Prostate gland (tissue), 2 donors: ENCODE data around the gene TEX14.

Source experiments
- POLR2A ChIP-seq: fragments of 450-650 bp; IDR thresholded peaks from one replicate; pipeline ENCODE4 v1.6.1; 2016; ENCODE audit warnings: antibody characterized with exemption, mild to moderate bottlenecking
- POLR2AphosphoS5 ChIP-seq: sonication (generic); formaldehyde crosslinking; IDR thresholded peaks from one replicate; pipeline ENCODE4 v1.6.1; 2017; ENCODE audit warnings: antibody characterized with exemption
- TF ChIP-seq, protein P1 (sequence below), 4 experiments: fragments of 200-600 bp in 2 of 4; fragments of 450-650 bp in 2 of 4; sonication (generic) in 2 of 4; IDR thresholded peaks; 1 replicate in 3 of 4; 2 replicates in 1 of 4; pipeline ENCODE4 v1.5.1; 2016 to 2019; ENCODE audit warnings: antibody characterized with exemption in 4 of 4, mild to moderate bottlenecking in 2 of 4, moderate library complexity in 2 of 4

DNA sequence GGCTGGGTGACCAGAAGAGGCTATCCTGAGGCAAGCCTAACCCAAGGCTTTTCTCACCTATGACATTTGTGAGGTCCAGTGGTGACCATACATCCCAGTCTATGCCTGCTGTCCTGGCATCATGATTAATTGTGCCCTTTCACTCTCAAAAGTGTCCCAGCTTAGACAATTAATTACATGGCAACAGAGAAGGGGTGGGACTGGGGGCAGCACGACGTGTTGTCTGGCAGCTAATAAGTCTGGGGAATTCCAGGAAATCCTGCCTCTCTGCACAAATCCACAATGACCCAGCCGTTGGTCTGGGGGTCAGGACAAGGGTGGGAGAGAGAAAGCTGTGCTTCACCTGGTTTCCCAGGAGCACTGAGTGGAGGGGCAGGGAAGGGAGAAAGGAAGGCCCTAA, 163.4 kb downstream of the TEX14 start:
- TF ChIP-seq, protein P1, sequence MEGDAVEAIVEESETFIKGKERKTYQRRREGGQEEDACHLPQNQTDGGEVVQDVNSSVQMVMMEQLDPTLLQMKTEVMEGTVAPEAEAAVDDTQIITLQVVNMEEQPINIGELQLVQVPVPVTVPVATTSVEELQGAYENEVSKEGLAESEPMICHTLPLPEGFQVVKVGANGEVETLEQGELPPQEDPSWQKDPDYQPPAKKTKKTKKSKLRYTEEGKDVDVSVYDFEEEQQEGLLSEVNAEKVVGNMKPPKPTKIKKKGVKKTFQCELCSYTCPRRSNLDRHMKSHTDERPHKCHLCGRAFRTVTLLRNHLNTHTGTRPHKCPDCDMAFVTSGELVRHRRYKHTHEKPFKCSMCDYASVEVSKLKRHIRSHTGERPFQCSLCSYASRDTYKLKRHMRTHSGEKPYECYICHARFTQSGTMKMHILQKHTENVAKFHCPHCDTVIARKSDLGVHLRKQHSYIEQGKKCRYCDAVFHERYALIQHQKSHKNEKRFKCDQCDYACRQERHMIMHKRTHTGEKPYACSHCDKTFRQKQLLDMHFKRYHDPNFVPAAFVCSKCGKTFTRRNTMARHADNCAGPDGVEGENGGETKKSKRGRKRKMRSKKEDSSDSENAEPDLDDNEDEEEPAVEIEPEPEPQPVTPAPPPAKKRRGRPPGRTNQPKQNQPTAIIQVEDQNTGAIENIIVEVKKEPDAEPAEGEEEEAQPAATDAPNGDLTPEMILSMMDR (IDR thresholded peaks at IDR 0.05), result no peak
- TF ChIP-seq POLR2AphosphoS5 (no peak), POLR2A (no peak)
